ENCODE results near the gene SLC46A2. TPM values are rescaled to one million over a fixed set of nuclear protein-coding genes. Genes with fewer than 3 reads are reported as not detected.

Gene SLC46A2
- total RNA-seq, 4 donors from 2014 or later, result not detected

- TF ChIP-seq POLR2A (IDR thresholded peaks at IDR 0.05) (no peak), CTCF (IDR thresholded peaks at IDR 0.05) (no peak)
- H3K27ac ChIP-seq, result no peak overlapping the region
These were observed 26.9 kb downstream of the SLC46A2 start for GRCh38 chr9:112863746-112864145.

DNA sequence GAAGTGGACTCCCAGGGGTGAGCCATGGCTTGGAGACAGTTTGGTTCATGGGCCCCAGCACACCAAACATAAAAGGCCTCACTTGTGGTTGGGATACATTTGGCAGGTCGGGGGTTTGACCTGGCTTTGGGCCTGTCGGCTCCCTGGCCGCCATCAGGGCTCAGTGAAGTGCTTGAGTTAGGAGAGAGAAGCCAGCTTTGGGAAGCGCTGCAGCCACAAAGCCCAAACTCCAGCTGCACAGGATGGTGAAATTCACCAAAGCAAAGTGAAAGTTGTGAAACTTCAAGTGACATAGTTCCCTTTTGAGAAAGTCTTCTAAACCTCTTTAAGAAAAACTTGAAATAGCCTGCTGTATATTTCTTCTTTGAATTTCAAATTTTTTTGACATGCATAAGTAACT, 27.5 kb downstream of the SLC46A2 start:
- H3K4me3 ChIP-seq, result no peak overlapping the region
- H3K27ac ChIP-seq, result peak overlapping the region in 1 of 4 donors; percentile 46
- no peak for DNase-seq
- H3K36me3 ChIP-seq, result peaks cover 0 to 6% (median 0%) of the 10 kb centered on the region in 3 donors
- TF ChIP-seq CTCF (IDR thresholded peaks at IDR 0.05) (no peak), POLR2A (IDR thresholded peaks at IDR 0.05) (no peak)
- no peaks in the 10 kb centered on the region for H3K27me3 ChIP-seq
- no peaks in the 10 kb centered on the region for H3K9me3 ChIP-seq
- H3K4me1 ChIP-seq, result no peaks in the 10 kb centered on the region

More at GRCh38 chr9:112863746-112864145, 26.9 kb downstream of the SLC46A2 start:
- H3K4me3 ChIP-seq, result no peak overlapping the region
- no peak for DNase-seq
- H3K4me1 ChIP-seq, result no peaks in the 10 kb centered on the region
- H3K36me3 ChIP-seq, result peaks cover 0 to 11% (median 0%) of the 10 kb centered on the region in 3 donors
- no peaks in the 10 kb centered on the region for H3K9me3 ChIP-seq
- no peaks in the 10 kb centered on the region for H3K27me3 ChIP-seq

- no peaks in the 10 kb centered on the region for H3K27me3 ChIP-seq
- H3K36me3 ChIP-seq, result peaks cover 0 to 4% (median 0%) of the 10 kb centered on the region in 3 donors
- peak in 1 of 3 donors; percentile 51 for DNase-seq
- H3K4me1 ChIP-seq, result no peaks in the 10 kb centered on the region
- peak overlapping the region in 1 of 4 donors; percentile 35 for H3K27ac ChIP-seq
- no peak overlapping the region for H3K4me3 ChIP-seq
- H3K9me3 ChIP-seq, result no peaks in the 10 kb centered on the region
- TF ChIP-seq CTCF (IDR thresholded peaks at IDR 0.05) (no peak), POLR2A (IDR thresholded peaks at IDR 0.05) (no peak)
These were observed 28.8 kb downstream of the SLC46A2 start for GRCh38 chr9:112861638-112862555.

GRCh38 chr9:112861155-112861554, 29.5 kb downstream of the SLC46A2 start:
- Histone ChIP-seq H3K9me3 (no peaks in the 10 kb centered on the region), H3K4me3 (no peak overlapping the region), H3K27ac (no peak overlapping the region), H3K27me3 (no peaks in the 10 kb centered on the region), H3K36me3 (peaks cover 0 to 4% (median 0%) of the 10 kb centered on the region in 3 donors), H3K4me1 (no peaks in the 10 kb centered on the region)
- DNase-seq, result no peak
- TF ChIP-seq CTCF (IDR thresholded peaks at IDR 0.05) (no peak), POLR2A (IDR thresholded peaks at IDR 0.05) (no peak)

GRCh38 chr9:112860451-112860850, 30.2 kb downstream of the SLC46A2 start:
- Histone ChIP-seq H3K36me3 (no peaks in the 10 kb centered on the region), H3K9me3 (no peaks in the 10 kb centered on the region), H3K4me1 (no peaks in the 10 kb centered on the region), H3K27ac (no peak overlapping the region), H3K4me3 (no peak overlapping the region), H3K27me3 (no peaks in the 10 kb centered on the region)
- TF ChIP-seq POLR2A (IDR thresholded peaks at IDR 0.05), result no peak
- no peak for TF ChIP-seq CTCF (IDR thresholded peaks at IDR 0.05)
- DNase-seq, result no peak

Measured in Peyer's patch (tissue), 4 donors.